ENCODE data around the gene ROBO3.

The ROBO3 gene

DNA sequence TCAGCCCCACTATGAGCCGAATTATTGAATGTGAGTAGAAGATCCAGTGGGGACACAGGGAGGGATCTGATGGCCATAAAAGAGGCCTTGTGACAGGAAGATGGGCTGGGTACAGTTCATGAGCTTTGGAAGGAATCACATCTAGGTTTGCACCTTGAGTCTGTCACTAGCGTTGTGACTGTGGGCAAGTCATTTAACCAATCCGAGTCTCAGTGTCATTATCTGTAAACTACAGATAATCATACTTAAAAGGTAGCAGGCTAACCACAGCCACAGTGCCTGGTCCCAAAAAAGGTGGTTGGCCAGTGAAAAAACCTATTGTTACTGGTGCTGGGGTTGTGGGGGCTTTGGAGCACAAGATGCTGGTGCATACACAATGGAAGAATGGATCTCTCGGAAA, 57.6 kb downstream of the ROBO3 start:
- DNase-seq (ENCODE audit: low read depth), result no peak

DNA sequence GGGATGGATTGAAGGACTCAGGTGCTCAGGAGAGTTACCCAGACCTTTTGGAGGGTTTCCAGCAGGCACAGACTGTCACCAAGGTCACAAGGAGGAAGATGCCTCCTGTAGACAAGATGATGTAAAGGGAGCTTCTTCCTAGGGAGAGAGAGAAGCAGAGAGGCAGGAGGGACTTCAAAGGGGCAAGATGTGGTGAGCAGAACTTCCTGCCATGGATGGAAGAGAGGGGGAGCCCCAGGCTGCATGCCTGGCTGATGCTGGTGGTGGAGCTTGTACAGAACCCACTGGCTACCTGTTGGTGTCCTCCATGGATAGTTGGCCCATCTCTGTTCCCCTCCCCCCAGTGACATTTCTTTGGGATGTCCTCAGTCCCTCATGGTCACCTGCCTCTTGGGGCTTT, 58.1 kb downstream of the ROBO3 start:
- DNase-seq (ENCODE audit: low read depth), result no peak

DNA sequence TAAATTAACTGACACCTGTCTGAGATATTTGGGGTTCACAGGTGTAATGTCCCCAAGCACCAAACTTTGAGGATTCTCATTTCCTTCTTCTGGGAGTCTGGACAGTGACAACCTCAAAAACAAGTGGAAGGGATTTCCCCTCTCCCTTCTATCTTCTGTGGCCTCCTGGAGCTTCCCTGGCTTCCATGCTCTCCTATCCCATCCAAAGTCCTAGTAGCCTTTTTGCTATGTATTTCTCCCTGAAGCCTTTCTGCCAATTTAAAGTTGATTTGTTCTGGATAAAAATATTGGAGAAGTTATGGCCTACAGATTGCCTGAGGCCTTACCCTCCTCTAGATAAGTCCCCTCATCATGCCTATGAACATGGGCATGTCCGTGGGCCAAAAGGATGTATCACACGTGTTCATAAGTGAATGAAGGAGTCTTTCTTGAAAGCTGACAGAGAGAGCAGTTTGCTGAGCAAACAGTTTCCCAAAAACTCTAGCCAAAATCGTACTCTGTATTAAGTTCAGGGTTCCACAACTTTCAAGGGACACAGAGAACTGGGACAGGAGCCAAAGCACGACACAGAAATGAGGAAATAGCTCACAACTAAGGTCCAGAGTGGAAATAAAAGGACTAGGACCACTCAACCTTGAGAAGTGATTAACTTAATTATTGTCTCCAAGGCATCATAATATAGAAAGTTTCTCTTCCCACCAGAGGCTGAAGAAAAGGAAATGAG, 63.9 kb downstream of the ROBO3 start:
- DNase-seq (ENCODE audit: low read depth), result no peak

- no peak for DNase-seq (ENCODE audit: low read depth)
These were observed 65.6 kb downstream of the ROBO3 start for GRCh38 chr11:124930799-124931198.

All from stimulated activated CD8-positive, alpha-beta memory T cell treated with anti-CD3 and anti-CD28 coated beads, Interleukin-12 subunit alpha, Interleukin-12 subunit beta, amount 100 ng/mL, for 1 hour (primary cell).